NK-92 (cell line): Measurements from ENCODE around the gene FCHO2.
"Not testable (repeated sequence)": the region's sequence is repeated elsewhere in the genome, so short reads cannot be mapped to it uniquely, and the experiment has no call there.

Experiments
- DNase-seq: peaks from one replicate; lab custom pipeline; 2025; ENCODE audit not compliant: unreplicated experiment; lab: John Stamatoyannopoulos, UW

Gene FCHO2

DNA sequence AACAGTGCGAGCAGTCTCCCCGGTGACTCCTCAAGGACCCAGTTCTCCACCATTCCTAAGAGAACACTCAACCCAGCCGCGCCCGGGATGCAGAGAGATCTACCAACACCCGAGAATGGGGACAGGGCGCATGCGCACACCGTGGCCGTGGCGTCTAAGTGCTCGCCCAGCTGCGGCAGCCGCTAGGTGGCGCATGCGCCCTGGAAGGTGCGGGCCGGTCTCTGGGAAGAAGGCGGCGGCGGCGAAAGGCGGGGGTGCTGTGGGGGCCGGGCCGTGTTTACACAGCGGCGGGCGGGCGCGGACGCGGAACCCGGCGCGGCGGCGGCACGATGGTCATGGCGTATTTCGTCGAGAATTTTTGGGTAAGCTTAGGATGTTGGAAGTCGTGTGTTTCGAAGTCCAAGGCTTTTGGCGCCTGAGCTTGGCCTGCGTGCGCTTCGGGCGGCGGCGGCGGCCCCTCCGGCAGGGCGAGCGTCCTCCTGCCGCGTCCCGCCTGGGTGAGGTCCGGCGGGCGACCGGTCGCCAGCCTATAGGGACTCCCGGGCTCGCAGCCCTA lies at the start of gene FCHO2:
Gene FCHO2, plus strand, starts transcription at position 274 of the 556 bp plus-strand sequence. Its CDS starts 56 bp downstream, at position 330.
- peak; percentile 57 for DNase-seq

DNA sequence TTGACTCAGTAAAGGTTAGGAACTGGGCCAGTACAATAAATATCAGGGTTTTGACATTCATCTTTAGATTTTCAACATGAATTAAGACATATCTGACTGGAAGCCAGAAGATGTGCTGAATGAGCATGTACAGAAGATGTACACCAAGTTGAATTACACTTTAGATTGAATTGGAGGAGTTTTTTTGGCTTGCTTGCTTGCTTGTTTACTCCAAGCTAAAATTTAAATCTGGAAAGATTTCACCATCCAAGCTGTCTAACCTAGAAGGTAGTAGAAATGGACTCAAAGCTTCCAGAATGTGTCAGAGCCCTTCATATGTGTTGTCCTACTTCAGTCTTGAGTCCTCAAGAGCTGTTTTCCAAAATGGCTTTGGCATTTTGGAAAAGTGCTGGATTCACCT lies 49.0 kb upstream of the FCHO2 start:
- DNase-seq, result no peak

DNA sequence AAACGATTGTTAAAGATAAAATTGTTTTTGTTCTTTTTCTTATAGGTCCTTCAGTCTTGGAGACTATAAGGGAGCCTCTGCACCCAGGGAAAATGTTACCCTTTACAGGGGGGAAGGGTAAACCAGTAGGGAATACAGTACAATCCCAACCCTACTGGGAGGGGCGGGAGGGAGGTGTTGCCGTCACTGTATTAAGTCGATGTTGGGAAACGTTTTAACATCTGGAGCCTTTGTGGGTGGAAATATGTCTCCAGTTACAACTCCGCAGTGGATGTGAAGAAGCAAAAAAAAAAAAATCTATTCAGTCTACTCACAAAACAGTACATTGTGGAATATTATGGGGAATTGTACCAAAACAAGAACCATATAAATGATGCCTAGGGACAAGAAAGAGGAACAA lies 47.2 kb upstream of the FCHO2 start:
- DNase-seq, result no peak

GRCh38 chr5:72917371-72917776 lies 38.5 kb upstream of the FCHO2 start:
- no peak for DNase-seq

DNA sequence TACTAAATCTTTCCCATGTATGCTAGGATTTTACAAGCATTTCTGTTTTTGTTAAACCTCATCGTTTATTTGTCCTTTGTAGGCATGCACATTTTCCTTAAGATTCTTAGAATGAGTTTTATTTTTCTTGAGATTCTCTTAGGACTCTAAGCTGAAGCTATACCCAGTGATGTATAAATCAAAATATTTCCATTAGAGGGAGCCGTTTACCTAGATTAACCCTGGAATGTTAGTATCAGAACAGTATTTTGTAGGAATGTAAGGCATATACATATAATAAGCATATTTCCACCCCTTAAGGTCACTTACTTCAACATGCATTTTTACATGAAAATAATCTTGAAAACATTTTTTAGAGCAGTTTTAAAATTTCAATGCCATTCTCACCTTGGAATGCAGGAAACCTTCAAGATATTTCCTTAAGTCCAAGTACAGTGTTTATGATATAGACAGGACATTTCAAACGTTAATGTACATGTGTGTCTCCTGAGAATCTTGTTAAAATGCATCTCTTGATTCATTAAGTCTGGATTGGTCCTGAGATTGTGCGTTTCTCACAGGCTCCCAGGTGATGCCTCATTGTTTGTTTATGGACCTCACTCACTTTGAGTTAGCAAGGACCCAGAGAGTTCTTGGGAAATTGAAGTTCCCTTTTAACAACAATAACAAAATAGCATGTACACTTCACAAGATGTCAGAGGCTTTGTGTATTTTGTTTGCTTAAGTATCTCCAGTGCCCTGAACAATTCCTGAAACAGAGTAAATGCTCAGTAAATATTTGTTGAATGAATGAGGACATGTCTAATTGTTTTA lies 34.9 kb upstream of the FCHO2 start:
- no peak for DNase-seq

DNA sequence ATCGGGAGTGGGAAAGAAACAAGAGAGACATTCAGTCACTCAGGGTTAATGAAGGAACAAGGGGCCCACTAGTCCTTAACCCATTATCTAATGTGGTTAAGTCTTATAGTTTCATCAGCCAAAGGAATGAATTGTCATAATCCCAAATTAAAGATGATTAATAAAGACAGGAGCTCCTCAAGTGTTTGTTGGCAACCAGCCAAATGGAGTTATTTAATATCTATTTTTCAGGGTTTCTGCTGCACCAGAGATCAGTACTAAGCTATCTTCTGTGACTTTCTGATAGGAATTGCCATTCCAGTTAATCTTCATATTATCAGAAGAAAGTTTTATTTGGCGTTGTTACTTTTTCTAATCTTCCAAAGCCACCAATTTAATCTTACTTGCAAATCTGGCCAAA lies 34.0 kb upstream of the FCHO2 start:
- DNase-seq, result no peak

DNA sequence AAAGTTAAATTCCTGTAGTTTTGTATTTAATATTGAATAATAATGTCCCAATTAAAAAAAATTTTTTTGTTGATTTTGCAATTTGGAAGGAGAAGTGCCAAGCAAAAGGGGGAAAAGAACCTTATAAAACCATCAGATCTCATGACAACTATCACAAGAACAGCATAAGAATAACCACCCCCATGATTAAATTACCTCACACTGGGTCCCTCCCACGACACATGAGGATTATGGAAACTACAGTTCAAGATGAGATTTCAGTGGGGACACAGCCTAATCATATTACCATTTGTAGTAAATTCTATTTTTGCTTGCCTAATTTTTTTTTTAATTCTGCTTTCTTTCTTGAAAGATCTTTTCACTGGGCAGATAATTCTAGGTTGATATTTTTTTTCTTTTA lies 33.4 kb upstream of the FCHO2 start:
- DNase-seq, result no peak

DNA sequence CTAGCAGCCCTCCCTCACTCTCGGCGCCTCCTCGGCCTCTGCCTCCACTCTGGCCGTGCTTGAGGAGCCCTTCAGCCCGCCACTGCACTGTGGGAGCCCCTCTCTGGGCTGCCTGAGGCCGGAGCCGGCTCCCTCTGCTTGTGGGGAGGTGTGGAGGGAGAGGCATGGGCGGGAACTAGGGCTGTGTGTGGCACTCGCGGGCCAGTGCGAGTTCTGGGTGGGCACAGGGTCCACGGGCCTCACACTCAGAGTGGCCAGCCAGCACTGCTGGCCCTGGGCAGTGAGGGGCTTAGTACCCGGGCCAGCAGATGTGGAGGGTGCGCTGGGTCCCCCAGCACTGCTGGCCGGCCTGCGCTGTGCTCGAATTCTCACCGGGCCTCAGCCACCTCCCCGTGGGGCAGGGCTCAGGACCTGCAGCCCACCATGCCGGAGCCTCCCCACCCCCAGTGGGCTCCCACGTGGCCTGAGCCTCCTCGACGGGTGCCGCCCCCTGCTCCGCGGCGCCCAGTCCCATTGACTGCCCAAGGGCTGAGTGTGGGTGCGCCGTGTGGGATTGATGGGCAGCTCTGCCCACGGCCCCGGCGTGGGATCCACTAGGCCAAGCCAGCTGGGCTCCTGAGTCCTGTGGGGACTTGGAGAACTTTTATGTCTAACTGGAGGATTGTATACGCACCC lies 30.4 kb upstream of the FCHO2 start:
- no peak for DNase-seq

- DNase-seq, result not testable (repeated sequence)
These were observed 23.2 kb upstream of the FCHO2 start for GRCh38 chr5:72932686-72933085.

DNA sequence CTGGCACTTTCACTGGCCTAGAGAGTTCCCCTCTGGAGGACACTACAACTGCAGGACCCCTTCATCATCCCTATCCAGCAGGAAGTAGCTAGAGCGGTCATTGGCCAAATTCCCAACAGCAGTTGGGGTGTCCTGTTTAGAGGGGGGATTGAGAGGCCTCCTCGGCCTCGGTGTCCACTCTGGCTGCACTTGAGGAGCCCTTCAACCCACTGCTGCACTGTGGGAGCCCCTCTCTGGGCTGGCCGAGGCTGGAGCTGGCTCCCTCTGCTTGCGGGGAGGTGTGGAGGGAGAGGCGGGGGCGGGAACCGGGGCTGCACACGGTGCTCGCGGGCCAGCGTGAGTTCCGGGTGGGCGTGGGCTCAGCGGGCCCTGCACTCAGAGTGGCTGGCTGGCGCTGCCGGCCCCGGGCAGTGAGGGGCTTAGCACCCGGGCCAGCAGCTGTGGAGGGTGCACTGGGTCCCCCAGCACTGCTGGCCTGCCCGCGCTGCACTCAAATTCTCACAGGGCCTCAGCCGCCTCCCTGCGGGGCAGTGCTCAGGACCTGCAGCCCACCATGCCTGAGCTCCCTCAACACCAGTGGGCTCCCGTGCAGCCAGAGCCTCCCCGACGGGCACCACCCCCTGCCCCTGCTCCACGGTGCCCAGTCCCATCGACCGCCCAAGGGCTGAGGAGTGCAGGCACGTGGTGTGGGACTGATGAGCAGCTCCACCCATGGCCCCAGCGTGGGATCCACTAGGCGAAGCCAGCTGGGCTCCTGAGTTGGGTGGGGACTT lies 20.7 kb upstream of the FCHO2 start:
- DNase-seq, result not testable (repeated sequence)

DNA sequence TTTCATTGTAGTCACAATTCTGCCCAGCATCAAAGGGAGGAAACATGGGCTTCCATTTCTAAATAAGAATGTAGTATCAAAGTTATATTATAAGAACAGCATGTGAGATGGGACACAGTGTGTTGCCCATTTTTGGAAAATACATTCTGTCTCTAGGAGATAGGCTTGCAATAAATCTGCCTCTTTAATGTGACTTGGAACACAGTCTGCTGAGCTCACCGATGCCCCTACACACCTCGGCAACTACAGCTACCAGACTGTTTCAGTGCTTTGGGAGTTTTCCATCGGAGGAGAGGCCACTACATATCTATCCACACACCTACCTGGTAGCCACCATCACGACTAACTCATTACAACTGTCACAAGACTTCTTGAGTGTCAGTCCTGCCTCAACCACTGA lies 18.9 kb upstream of the FCHO2 start:
- no peak for DNase-seq

- no peak for DNase-seq
These were observed 18.3 kb upstream of the FCHO2 start for GRCh38 chr5:72937517-72938061.

- no peak for DNase-seq
These were observed 17.6 kb upstream of the FCHO2 start for GRCh38 chr5:72938206-72938605.

- DNase-seq, result no peak
These were observed 15.8 kb upstream of the FCHO2 start for GRCh38 chr5:72940082-72940481.

DNA sequence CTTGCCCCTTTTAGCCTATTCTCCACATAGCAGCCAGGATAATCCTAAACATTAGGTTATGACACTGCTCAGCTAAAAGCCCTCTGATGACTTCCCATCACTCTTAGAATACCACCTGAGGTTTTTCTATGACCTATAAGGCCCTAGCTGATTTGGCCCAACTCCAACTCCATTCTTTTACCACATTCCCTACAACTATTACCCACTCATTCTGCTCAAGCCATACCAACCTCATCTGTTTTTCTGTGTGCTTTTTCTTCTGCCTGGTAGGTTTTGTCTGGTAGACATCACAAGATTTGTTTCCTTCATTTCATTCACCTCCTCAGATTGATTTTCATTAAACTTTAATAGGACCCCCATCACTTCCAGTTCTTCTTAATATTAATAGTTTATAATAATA lies 12.5 kb upstream of the FCHO2 start:
- DNase-seq, result no peak

DNA sequence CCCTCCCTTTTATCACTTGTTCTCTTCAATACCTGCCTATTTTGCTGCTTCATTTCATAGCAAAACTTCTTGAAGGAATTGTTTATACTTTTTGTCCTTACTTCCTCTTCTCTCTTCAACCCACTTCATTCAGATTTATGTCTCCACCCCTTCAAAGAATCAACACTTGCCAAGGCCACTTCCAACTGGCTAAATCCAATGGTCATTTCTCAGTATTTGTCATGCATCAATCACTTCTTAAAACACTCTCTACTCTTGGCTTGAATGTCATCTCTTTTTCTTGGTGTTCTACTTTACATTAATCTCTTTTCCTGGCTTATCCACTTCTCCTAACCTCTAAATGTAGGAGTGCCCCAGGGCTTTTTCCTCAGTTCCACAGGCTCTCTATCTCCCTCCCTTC lies 8.3 kb upstream of the FCHO2 start:
- DNase-seq, result no peak

DNA sequence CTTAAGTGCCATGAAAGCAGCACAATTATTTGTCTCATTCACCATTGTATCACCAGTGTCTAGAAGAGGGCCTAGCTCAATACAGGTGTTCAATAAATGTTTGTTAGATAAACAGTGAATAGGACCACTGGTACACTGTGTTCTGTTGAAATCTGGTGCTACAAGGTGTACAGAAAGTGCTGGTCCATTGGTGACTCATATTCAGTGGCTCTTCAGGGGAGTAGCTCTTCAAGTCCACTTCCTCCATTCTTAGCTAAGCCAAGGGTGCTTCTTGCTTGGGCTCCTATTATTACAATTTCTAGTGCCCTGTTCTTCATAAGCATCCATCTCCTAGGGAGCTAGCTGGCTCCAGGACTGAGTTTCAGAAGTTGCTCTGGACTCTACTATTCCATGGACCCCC lies 6.4 kb upstream of the FCHO2 start:
- DNase-seq, result no peak

GRCh38 chr5:72951671-72952468 lies 4.0 kb upstream of the FCHO2 start:
- no peak for DNase-seq

DNA sequence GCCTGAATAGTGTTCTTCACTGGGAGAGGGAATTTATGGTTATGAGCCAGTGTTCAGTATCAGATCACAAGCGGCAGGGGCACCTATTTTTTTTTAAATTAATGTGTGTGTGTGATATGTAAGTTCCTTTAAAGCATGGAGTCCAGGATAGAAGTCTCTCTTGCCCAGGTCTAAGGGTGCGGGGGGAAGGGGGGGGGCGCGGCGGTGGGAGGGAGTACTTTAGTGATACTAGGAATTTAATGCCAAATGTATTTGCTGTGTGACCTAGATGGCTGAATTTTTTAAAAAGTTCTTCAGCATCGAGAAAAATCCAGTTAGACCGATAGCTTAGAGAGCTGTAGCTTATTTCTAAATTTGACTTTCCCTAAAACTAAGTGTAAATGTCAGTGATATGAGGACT lies 1.5 kb upstream of the FCHO2 start:
- DNase-seq, result no peak

GRCh38 chr5:72955143-72955767 lies 586 bp upstream of the FCHO2 start:
- no peak for DNase-seq
